Measurements from ENCODE around the gene HHIPL2. TPM values are rescaled to one million over a fixed set of nuclear protein-coding genes. Genes with fewer than 3 reads are reported as not detected.

The HHIPL2 gene
- 0.30 TPM in 1 of 2 replicates, not detected in the other for total RNA-seq (2014; rRNA removed; shearing (Covaris generic); ENCODE audit: low replicate concordance)

DNA sequence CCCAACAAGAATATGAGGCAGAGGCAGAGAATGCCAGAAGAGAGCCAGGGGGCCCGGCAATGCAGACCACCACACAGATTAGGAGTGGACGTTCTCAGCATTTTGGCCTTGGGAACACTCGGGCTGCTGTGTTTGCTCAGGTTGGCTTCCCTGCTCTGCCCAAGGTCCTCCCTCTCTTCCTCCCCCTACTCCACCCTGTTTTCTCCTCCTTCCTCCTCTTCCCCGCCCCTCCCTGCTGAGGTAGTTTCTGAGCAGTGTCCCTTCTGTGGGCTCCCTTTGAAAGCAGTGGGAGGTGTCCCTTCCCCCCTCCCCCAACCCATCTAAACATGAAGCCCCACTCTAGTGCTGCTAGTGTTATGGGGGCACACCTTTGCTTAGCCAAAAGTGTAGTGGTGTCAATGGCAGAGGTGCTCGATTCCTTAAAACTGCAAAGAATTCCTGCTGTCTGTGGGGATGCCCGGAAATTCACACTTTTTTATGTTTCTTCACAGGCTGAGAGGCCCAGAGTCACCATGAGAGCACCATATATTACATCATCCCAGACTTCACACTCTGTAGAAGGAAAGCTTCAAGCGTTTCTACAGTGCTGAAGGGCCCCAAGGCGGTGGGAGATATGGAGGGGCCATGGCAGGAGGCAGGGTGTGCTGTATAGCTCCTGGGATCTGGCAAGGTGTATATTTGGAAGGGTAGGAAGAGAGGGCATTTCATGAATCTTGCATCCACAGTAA, at the start of gene HHIPL2:
Gene HHIPL2 (minus strand): TSS at position 161 of the 728 bp plus-strand sequence. CDS start 60 bp downstream, at position 101.
- H3K4me2 ChIP-seq (ENCODE audit: low read depth, low read length, poor library complexity, severe bottlenecking): no peak within 1 kb of the TSS
- no peaks in the 10 kb centered on the region for H4K20me1 ChIP-seq (ENCODE audit: insufficient read depth, low read depth, low read length)
- H3K9me2 ChIP-seq (replicated peaks; ENCODE audit: insufficient read depth, low read length): no peaks in the 10 kb centered on the region
- H2AFZ ChIP-seq (ENCODE audit: low read length): no peak within 1 kb of the TSS
- H3K9me3 ChIP-seq (ENCODE audit: low read length): no peaks in the 10 kb centered on the region
- H3K4me1 ChIP-seq (ENCODE audit: low read length): no peaks in the 10 kb centered on the region
- no peak for DNase-seq
- no peak within 1 kb of the TSS for H3K9ac ChIP-seq (ENCODE audit: low read length)
- no peak within 1 kb of the TSS for H3K4me3 ChIP-seq (ENCODE audit: low read length)
- H3K27me3 ChIP-seq (ENCODE audit: low read length): no peaks in the 10 kb centered on the region
- no peaks in the 10 kb centered on the region for H3K36me3 ChIP-seq (ENCODE audit: insufficient read depth, low read length)
- H3K27ac ChIP-seq (ENCODE audit: low read length): no peak within 1 kb of the TSS
- H3K79me2 ChIP-seq (ENCODE audit: low read length): no peaks in the 10 kb centered on the region

- no peaks in the 10 kb centered on the region for H4K20me1 ChIP-seq (ENCODE audit: insufficient read depth, low read depth, low read length)
- no peak overlapping the region for H3K9ac ChIP-seq (ENCODE audit: low read length)
- DNase-seq: no peak
- no peaks in the 10 kb centered on the region for H3K79me2 ChIP-seq (ENCODE audit: low read length)
- no peaks in the 10 kb centered on the region for H3K36me3 ChIP-seq (ENCODE audit: insufficient read depth, low read length)
- H3K27ac ChIP-seq (ENCODE audit: low read length): no peak overlapping the region
- H3K9me2 ChIP-seq (replicated peaks; ENCODE audit: insufficient read depth, low read length): no peaks in the 10 kb centered on the region
- H3K9me3 ChIP-seq (ENCODE audit: low read length): no peaks in the 10 kb centered on the region
- H3K4me1 ChIP-seq (ENCODE audit: low read length): peaks cover 5% of the 10 kb centered on the region; the same call in 1 of the 2 replicates
- no peaks in the 10 kb centered on the region for H3K27me3 ChIP-seq (ENCODE audit: low read length)
- H3K4me3 ChIP-seq (ENCODE audit: low read length): no peak overlapping the region
- H3K4me2 ChIP-seq (ENCODE audit: low read depth, low read length, poor library complexity, severe bottlenecking): no peak overlapping the region
- H2AFZ ChIP-seq (ENCODE audit: low read length): no peak overlapping the region
These were observed 48.8 kb upstream of the HHIPL2 start for GRCh38 chr1:222596696-222597095.

DNA sequence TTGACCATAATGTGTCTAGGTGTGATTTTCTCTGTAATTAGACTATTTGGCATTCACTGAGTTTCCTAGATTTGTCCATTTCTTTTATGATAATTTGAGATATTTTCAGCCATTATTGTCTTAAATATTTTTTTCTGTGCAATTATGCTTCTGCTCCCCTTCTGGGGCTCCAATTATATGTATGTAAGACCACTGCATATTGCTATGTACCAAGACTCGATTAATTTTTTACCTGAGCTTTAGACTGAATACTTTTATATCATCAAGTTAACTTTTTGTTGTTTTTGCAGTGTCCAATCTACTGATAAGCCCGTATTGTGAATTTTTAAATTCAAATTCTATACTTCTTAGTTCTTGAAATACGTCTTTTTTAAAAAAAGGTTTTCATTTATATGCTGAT, 46.9 kb upstream of the HHIPL2 start:
- no peaks in the 10 kb centered on the region for H4K20me1 ChIP-seq (ENCODE audit: insufficient read depth, low read depth, low read length)

GRCh38 chr1:222592171-222592570, 44.3 kb upstream of the HHIPL2 start:
- no peak overlapping the region for H3K4me2 ChIP-seq (ENCODE audit: low read depth, low read length, poor library complexity, severe bottlenecking)
- no peaks in the 10 kb centered on the region for H4K20me1 ChIP-seq (ENCODE audit: insufficient read depth, low read depth, low read length)
- H3K4me3 ChIP-seq (ENCODE audit: low read length): no peak overlapping the region
- no peak for DNase-seq
- H3K4me1 ChIP-seq (ENCODE audit: low read length): peaks cover 27% of the 10 kb centered on the region
- no peaks in the 10 kb centered on the region for H3K9me3 ChIP-seq (ENCODE audit: low read length)
- no peak overlapping the region for H3K27ac ChIP-seq (ENCODE audit: low read length)
- H2AFZ ChIP-seq (ENCODE audit: low read length): no peak overlapping the region
- no peak overlapping the region for H3K9ac ChIP-seq (ENCODE audit: low read length)
- no peaks in the 10 kb centered on the region for H3K9me2 ChIP-seq (replicated peaks; ENCODE audit: insufficient read depth, low read length)
- H3K79me2 ChIP-seq (ENCODE audit: low read length): peaks cover 25% of the 10 kb centered on the region
- H3K36me3 ChIP-seq (ENCODE audit: insufficient read depth, low read length): peaks cover 6% of the 10 kb centered on the region; the same call in 1 of the 2 replicates
- H3K27me3 ChIP-seq (ENCODE audit: low read length): no peaks in the 10 kb centered on the region

More for the DNA sequence above, 46.9 kb upstream of the HHIPL2 start:
- no peaks in the 10 kb centered on the region for H3K27me3 ChIP-seq (ENCODE audit: low read length)
- no peak overlapping the region for H3K9ac ChIP-seq (ENCODE audit: low read length)
- no peaks in the 10 kb centered on the region for H3K36me3 ChIP-seq (ENCODE audit: insufficient read depth, low read length)
- no peak overlapping the region for H2AFZ ChIP-seq (ENCODE audit: low read length)
- no peak overlapping the region for H3K27ac ChIP-seq (ENCODE audit: low read length)
- H3K4me2 ChIP-seq (ENCODE audit: low read depth, low read length, poor library complexity, severe bottlenecking): no peak overlapping the region
- no peaks in the 10 kb centered on the region for H3K9me2 ChIP-seq (replicated peaks; ENCODE audit: insufficient read depth, low read length)
- DNase-seq: no peak
- H3K9me3 ChIP-seq (ENCODE audit: low read length): no peaks in the 10 kb centered on the region
- H3K4me3 ChIP-seq (ENCODE audit: low read length): no peak overlapping the region
- no peaks in the 10 kb centered on the region; the same call in 1 of the 2 replicates for H3K79me2 ChIP-seq (ENCODE audit: low read length)
- H3K4me1 ChIP-seq (ENCODE audit: low read length): peaks cover 12% of the 10 kb centered on the region

- Histone ChIP-seq H3K9me3 (ENCODE audit: low read length) (no peaks in the 10 kb centered on the region), H2AFZ (ENCODE audit: low read length) (peak within 1 kb of the TSS; percentile 33; the same call in 1 of the 2 replicates), H3K4me3 (ENCODE audit: low read length) (peak within 1 kb of the TSS; percentile 71), H4K20me1 (ENCODE audit: insufficient read depth, low read depth, low read length) (no peaks in the 10 kb centered on the region), H3K9me2 (replicated peaks; ENCODE audit: insufficient read depth, low read length) (no peaks in the 10 kb centered on the region), H3K79me2 (ENCODE audit: low read length) (peaks cover 49% of the 10 kb centered on the region), H3K27ac (ENCODE audit: low read length) (peak within 1 kb of the TSS; percentile 56), H3K27me3 (ENCODE audit: low read length) (no peaks in the 10 kb centered on the region), H3K4me1 (ENCODE audit: low read length) (peaks cover 52% of the 10 kb centered on the region), H3K9ac (ENCODE audit: low read length) (peak within 1 kb of the TSS; percentile 71), H3K36me3 (ENCODE audit: insufficient read depth, low read length) (peaks cover 28% of the 10 kb centered on the region; the same call in 1 of the 2 replicates), H3K4me2 (ENCODE audit: low read depth, low read length, poor library complexity, severe bottlenecking) (peak within 1 kb of the TSS; percentile 87)
- peak; percentile 95 for DNase-seq
These were observed 41.8 kb upstream of the HHIPL2 start, which contains the start of gene TAF1A for GRCh38 chr1:222589462-222590302. TAF1A (minus strand) TSS chr1:222589933.

- peak overlapping the region; percentile 71 for H3K4me3 ChIP-seq (ENCODE audit: low read length)
- H3K9me3 ChIP-seq (ENCODE audit: low read length): no peaks in the 10 kb centered on the region
- H3K27me3 ChIP-seq (ENCODE audit: low read length): no peaks in the 10 kb centered on the region
- H3K79me2 ChIP-seq (ENCODE audit: low read length): peaks cover 65% of the 10 kb centered on the region
- H3K36me3 ChIP-seq (ENCODE audit: insufficient read depth, low read length): peaks cover 38% of the 10 kb centered on the region; the same call in 1 of the 2 replicates
- no peaks in the 10 kb centered on the region for H4K20me1 ChIP-seq (ENCODE audit: insufficient read depth, low read depth, low read length)
- DNase-seq: no peak
- H3K9me2 ChIP-seq (replicated peaks; ENCODE audit: insufficient read depth, low read length): no peaks in the 10 kb centered on the region
- H3K4me1 ChIP-seq (ENCODE audit: low read length): peaks cover 67% of the 10 kb centered on the region
- H2AFZ ChIP-seq (ENCODE audit: low read length): no peak overlapping the region
- peak overlapping the region; percentile 87 for H3K4me2 ChIP-seq (ENCODE audit: low read depth, low read length, poor library complexity, severe bottlenecking)
- 0 out of 2 replicates have a peak overlapping the region, but pooled peaks have one; percentile 21 for H3K27ac ChIP-seq (ENCODE audit: low read length)
- H3K9ac ChIP-seq (ENCODE audit: low read length): peak overlapping the region; percentile 71
These were observed 40.2 kb upstream of the HHIPL2 start for GRCh38 chr1:222588135-222588534.

DNA sequence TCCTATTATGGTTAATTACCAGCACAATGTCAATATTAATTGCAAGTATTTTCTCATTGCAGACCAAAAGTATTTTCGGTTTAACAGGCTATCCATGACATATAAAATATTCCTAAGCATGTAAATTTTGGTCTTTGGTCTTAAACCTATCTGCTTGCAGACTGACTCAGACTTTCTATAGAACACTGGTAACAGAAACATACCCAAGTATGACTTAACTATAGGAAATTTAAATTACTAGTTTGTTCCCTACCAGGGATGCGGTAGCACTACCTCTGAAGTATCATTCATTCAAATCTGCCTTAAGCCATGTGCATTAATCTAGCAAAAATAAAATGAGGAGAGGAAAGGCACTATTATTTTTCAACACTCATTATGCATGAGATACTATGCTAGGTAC, 38.9 kb upstream of the HHIPL2 start:
- Histone ChIP-seq H3K36me3 (ENCODE audit: insufficient read depth, low read length) (peaks cover 51% of the 10 kb centered on the region), H3K9me2 (replicated peaks; ENCODE audit: insufficient read depth, low read length) (no peaks in the 10 kb centered on the region), H3K4me1 (ENCODE audit: low read length) (peaks cover 80% of the 10 kb centered on the region), H3K9ac (ENCODE audit: low read length) (no peak overlapping the region), H4K20me1 (ENCODE audit: insufficient read depth, low read depth, low read length) (no peaks in the 10 kb centered on the region), H3K27ac (ENCODE audit: low read length) (no peak overlapping the region), H3K27me3 (ENCODE audit: low read length) (no peaks in the 10 kb centered on the region), H3K4me3 (ENCODE audit: low read length) (no peak overlapping the region), H2AFZ (ENCODE audit: low read length) (no peak overlapping the region), H3K79me2 (ENCODE audit: low read length) (peaks cover 78% of the 10 kb centered on the region), H3K4me2 (ENCODE audit: low read depth, low read length, poor library complexity, severe bottlenecking) (peak overlapping the region; percentile 5), H3K9me3 (ENCODE audit: low read length) (no peaks in the 10 kb centered on the region)
- DNase-seq: no peak

DNA sequence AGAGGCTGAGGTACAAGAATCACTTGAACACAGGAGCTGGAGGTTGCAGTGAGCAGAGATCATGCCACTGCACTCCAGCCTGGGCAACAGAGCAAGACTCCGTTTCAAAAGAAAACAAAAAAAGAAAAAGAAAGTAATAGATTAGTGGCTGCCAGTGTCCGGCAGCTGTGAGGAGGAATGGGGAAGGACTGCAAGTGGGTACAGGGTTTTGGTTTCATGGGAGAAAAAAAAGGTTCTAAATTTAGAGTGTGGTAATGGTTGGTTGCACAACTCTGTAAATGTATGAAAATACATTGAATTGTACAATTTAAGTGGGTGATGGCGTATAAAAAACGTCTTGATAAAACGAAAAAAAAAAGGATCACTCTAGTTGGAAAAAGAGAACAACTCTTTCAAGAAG, 35.2 kb upstream of the HHIPL2 start:
- Histone ChIP-seq H3K36me3 (ENCODE audit: insufficient read depth, low read length) (peaks cover 72% of the 10 kb centered on the region), H3K9me3 (ENCODE audit: low read length) (no peaks in the 10 kb centered on the region), H3K9ac (ENCODE audit: low read length) (no peak overlapping the region), H3K27me3 (ENCODE audit: low read length) (no peaks in the 10 kb centered on the region), H4K20me1 (ENCODE audit: insufficient read depth, low read depth, low read length) (no peaks in the 10 kb centered on the region), H2AFZ (ENCODE audit: low read length) (no peak overlapping the region), H3K4me2 (ENCODE audit: low read depth, low read length, poor library complexity, severe bottlenecking) (peak overlapping the region; percentile 49), H3K4me1 (ENCODE audit: low read length) (peaks cover 67% of the 10 kb centered on the region), H3K79me2 (ENCODE audit: low read length) (peaks cover 99% of the 10 kb centered on the region), H3K4me3 (ENCODE audit: low read length) (peak overlapping the region; percentile 13; the same call in 1 of the 2 replicates), H3K27ac (ENCODE audit: low read length) (peak overlapping the region; percentile 83), H3K9me2 (replicated peaks; ENCODE audit: insufficient read depth, low read length) (no peaks in the 10 kb centered on the region)
- peak; percentile 83 for DNase-seq
